GM18502 (cell line): ENCODE results near the gene ADAMTS9.
"Not testable (repeated sequence)": the region's sequence is repeated elsewhere in the genome, so short reads cannot be mapped to it uniquely, and the experiment has no call there.

Experiments
- ATAC-seq: cut with Tn5 transposase; IDR thresholded peaks from one replicate; pipeline ENCODE4 v1.9.1; 2021; ENCODE audit warnings: mild to moderate bottlenecking; ENCODE audit not compliant: unreplicated experiment, poor library complexity

The ADAMTS9 gene

DNA sequence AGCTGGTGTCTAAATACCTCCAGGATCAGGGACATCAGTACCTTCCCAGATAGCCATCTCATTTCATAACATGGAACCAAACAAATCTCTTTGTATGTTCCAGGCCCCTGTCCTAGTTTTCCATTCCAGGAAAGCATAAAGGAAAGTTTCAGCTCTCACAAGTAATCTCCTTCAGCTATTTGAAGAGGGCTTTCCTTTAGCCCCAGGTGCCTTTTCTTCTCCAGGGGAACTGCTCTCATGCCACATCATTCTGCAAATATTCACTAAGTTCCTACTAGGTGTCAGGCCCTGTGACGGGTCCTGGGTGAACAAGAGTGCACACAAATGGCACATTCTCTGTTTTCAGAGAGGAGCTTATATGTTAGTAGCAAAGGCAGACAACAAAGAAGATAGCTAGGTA, 136.1 kb downstream of the ADAMTS9 start:
- ATAC-seq, result no peak

DNA sequence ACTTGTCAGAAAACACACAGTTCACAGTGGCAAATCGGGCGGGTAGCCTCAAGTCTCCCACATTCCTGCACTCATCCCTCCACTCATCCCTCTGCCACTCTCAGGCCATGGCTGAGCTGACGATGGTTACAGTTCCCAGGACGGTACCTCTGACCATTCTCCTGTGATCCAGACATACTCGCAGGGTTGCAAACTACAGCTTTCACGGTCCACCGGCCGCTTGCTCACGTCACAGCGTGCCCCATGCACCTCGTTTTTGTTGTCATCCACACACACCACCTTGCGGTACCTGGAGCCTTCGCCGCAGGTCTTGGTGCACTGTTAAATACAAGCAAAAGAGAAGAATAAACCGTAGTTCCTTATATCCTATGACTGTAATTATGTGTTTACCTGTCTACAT, 137.1 kb downstream of the ADAMTS9 start:
- ATAC-seq, result no peak

DNA sequence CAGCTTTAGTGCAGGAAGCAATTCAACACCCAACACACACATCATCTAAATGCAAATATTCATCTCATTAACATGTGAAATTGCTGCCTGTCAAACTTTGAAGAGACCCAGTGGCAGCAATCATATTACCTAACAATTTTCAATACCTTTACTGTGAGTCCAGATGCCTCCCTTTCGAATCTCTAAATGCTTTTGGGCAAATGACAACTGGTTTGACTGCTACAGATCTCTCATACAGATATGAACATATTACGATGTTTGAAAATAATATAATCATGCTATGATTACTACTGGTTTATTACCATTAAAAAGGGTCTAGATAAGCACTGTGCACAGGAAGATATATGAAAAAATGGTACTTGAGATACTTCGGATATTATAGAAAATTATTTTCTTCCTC, 137.9 kb downstream of the ADAMTS9 start:
- no peak for ATAC-seq

DNA sequence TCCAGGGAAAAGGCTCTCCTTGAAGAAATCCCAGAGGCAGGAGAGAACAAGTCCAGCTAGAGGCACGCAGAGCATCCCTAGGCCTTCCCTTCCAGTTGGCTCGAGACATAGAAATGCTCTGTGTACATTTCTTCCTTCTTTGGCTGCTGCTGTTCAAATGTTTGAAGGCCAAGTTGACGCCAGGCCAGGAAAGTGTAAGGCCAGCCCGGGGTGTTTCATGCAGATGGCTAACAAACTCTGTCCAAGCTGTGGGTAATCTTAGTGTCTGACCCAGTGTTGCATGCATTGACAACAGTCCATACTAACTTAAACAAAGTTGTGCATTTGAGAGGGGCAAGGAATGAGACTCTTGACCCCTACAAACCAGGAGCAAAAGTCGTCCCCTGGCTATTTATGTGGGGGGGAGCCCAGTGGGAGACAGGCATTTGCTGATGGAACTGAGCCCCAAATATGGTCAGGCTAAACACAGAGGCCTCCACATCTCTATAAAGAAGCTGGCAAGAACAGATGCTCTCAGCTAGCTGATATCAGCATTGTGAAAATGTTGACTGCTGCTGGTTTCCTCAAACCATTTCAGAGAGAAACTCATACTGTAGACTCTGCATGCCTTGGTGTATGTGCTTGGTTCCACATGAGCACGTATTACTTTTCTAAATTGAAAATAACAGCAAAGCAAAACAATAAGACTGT, 139.5 kb downstream of the ADAMTS9 start:
- no peak for ATAC-seq

DNA sequence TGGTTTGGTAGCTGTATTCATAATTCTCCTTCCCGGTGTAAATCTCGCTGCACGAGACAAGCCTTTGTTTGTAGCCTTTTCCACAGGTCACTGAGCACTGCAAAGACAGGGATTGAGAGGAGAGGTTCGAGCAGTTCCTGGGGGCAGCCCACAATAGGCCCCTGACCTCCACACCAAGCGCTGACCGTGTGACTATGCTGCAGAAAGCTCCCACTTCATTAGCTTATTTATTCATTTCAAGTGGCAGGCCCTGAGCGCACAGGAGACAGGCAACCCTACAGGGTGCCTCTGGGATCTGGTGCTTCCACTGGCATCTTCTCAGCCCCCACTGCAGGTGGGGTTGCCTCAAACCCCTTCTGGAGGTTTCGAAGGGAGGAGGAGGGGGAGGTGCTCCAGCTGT, 140.9 kb downstream of the ADAMTS9 start:
- ATAC-seq, result no peak

DNA sequence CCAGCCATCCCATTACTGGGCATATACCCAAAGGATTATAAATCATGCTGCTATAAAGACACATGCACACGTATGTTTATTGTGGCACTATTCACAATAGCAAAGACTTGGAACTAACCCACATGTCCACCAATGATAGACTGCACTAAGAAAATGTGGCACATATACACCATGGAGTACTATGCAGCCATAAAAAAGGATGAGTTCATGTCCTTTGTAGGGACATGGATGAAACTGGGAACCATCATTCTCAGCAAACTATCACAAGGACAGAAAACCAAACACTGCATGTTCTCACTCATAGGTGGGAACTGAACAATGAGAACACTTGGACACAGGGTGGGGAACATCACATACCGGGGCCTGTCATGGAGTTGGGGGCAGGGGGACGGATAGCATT, 142.6 kb downstream of the ADAMTS9 start:
- ATAC-seq, result not testable (repeated sequence)

DNA sequence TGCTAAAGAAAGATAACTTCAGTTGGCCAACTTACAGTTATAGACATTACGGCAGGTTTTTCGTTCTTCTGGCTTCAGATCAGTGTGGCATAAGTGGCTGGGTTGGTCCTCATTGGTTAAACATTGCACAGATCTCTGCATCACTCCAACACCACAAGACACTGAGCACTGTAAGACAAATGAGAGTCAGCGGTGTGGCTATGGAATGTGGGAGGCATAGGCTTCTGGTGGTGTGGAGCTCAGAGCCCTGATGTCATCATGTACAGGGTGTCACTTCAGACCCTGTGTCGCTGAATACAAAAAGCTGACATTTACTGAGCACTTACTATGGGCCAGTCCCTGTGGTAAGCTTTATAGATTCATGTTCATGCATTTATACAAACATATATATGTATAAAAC, 146.0 kb downstream of the ADAMTS9 start:
- ATAC-seq, result no peak

DNA sequence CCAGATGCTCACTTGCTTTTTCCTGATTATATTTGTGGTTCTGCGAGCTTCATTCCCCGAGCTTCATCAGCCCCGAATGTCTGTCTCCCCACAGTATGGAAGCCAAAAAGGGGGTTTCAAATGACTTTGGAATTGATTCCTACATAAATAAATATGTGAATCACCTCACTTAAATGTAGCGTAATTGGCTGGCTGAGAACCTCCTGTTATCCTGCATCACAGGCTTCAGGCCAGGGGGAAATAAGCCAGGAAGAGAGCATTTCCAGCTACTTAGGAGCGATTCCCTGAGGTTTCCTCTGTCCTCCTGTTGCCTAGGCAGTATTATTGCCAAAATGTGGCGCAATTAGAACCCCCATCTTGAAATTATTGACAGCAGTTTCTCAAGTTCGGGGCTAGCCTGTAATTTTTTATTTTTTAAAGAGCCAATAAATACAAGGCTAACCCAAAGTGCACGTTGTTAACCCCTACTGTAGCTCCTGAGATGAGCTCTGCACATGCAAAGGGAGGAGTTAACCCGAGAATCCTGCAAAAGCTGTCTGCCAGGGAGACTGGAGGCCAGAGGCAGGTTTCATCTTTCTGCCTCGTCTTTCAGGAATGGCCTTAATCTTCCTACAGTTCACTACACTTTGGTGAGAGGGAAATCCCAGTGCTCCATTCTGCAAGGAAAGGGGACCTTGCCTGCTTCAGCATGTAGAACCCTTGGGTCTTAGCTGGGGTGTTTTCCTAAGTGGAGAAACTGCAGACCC, 148.2 kb downstream of the ADAMTS9 start:
- ATAC-seq, result no peak

DNA sequence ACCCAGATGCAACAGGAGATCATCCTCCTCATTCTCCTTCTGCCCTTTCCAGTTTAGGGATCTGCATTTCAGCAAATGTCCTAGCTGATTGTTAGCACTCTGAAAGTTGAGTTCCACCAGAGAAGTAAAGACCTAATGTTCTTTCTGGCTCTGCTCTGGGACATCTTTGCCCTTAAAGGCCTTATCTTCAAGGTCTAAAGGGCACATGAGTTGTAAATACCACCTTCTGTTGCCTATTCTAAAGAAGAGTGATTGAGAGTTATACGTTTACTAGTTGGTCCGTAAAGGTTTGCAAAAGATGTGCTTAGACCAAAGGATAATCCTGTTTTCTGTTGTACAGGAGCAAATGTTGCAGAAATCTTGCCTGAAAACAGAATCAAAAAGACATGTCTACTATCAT, 151.6 kb downstream of the ADAMTS9 start:
- ATAC-seq, result no peak

DNA sequence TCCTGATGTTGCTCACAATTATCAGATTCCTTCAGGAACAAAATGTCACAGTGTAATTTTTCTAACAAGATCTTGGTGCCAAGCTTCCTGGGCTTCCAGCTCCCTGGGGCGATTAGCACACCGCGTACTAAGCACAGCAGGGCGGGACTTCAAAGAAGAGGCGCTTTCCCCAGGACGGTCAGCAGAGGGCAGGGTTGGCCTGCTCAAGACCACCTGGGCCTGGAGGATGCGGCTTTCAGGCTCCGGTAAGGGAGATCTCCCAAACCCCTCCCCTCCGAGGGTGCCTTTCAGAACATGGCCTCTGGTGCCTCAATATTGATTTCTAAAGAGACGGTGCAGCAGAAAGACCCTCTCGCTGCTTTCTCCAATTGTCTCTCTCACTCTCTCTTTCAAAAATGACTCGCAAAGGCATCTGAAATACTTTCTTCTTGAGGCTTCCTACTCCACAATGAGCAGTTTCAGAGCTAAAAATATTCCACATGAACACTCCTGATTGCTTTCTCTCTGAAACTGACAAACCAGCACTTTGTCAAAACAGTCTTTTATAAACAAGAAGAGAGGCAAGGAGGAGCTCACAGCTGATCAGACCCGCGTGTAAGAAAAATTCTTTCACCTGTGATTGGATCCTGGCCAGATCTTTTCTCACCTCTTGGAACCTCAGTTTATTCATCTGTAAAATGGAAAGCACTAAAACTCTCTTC, 154.0 kb downstream of the ADAMTS9 start:
- peak; percentile 99 for ATAC-seq

DNA sequence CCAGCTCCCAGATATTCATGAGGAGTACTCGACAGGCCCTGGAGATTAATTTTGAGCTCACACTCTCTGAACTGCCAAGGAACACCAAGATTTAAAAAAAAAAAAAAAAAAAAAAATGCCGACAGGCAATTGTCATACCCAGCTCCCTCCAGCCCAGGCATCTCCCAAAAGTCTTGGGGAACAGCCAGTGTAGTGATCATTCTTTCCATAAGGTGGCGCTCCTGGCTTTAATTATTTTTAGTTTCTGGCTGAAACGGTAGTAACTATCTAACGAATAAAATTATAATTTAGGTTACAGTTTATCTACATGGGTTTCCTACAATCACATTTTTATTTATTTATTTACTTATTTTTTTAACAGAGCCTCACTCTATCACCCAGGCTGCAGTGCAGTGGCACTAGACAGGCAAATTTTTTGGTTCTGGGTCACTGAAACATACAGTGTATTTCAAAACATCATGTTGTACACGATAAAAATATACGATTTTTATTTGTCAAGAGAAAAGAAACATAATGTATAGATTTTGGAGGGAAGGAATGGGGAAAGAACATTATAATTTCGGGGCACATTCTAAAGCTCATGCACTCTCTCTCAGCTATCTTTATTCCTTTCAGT, 157.3 kb downstream of the ADAMTS9 start:
- ATAC-seq, result no peak

DNA sequence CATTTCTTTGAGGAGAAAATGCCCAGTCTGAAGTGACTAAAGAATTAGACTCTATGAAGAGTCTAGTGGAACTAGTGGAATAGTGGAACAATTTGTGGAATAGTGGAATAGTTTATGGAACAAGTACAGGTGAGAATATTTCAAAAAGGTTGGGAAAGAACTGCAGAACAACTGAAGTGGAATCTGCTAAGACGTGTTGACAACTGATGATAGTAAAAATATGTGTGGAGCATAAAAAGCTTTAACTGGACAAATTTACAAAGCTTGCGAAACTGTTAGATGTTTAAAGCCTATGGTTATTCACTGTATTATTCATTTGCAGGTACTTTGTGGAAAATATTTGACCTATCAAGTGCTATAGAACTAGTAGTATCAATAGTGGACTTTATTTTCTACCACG, 164.5 kb downstream of the ADAMTS9 start:
- no peak for ATAC-seq

DNA sequence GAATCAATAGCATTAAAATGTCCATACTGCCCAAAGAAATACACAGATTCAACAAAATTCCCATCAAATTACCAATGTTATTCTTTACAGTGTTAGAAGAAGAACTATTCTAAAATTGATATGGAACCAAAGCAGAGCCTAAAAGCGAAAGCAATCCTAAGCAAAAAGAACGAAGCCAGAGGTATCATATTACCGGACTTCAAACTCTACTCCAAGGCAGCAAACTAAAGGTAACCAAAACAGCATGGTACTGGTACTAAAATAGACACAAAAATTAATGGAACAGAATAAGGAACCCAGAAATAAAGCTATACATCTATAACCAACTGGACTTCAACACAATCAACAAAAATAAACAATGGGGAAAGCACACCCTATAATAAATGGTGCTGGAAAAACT, 167.5 kb downstream of the ADAMTS9 start:
- ATAC-seq, result no peak

DNA sequence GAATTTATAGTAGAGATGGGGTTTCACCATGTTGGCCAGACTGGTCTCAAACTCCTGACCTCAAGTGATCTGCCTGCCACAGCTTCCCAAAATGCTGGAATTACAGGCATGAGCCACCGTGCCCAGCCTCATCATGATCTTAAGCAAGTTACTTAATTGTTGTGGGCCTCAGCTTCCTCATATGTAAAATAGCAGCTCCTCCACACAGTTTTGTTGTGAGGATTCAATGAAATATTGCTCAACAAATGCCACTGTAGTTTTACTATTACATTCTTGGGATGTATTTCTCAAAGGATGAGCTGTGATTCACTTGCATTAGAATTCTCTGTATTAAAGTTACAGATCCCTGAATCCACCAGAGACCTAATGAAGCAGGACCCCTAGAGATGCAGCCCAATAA, 168.8 kb downstream of the ADAMTS9 start:
- ATAC-seq, result no peak

DNA sequence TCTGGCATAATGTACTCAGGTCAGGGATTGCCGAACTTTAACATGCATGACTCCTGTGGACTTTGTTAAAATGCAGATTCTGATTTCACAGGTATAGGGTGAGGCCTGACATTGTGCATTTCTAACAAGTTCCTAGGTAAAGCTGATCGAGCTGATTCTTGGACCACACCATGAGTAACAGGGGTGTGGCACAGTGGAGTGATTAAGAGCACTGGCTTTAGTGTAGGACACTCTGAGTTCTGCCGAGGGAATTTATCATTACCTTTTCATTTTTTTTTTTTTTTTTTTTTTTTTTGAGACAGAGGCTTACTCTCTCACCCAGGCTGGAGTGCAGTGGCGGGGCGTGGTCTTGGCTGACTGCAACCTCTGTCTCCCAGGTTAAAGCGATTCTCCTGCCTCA, 169.3 kb downstream of the ADAMTS9 start:
- no peak for ATAC-seq

DNA sequence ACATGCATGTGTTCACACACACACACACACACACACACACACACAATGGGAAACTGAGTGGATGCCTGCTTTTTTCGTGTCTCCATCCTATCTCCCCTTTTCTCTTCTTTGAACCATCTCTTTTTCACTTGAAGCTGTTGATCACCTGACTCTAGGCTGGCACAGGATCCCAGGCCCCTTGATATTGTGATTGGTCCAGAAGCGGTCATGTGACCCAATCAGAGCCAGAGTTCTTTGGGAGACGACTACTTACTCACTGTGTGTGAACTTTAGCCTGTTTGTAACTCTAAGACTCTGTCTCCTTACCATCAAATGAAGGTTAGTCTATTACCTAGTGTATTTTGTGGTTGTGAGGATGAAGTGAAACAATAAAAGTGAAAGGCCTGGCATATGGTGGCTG, 172.9 kb downstream of the ADAMTS9 start:
- ATAC-seq, result no peak

DNA sequence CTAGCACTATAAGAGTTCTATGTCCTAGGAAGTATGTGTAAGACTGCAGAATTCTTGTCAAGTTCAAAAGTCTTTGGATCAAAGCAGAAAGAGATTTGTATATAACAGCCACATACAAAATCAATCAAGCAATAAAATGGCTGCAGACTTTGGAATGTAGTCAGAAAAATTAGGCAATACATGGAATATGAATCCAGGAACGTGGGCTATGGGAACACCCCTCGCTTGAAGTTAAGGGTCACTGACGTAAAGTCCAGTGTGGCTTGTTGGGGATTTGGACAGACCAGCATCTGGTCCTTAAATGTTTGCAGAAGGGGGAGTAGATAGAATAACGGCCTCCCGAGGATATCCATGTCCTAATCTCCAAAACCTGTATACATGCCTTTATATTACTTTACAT, 178.6 kb downstream of the ADAMTS9 start:
- no peak for ATAC-seq

DNA sequence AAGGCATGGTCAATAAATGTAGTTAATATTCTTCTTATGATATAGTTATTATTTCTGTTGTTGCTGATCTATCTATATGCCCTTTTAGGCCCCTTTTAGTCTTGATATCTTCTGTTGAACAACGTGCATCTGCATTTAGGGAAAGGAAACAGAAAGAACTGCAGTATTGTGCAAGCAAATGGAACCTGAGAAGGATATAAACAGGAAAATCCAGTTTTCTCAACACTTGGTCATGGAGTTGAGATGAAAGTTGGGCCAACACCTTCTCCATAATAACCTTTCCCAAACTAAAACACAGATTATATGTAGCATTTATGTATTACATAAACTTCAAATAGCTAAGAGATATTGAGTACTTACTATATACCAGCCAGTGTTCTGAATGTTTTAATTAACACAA, 179.7 kb downstream of the ADAMTS9 start:
- no peak for ATAC-seq

DNA sequence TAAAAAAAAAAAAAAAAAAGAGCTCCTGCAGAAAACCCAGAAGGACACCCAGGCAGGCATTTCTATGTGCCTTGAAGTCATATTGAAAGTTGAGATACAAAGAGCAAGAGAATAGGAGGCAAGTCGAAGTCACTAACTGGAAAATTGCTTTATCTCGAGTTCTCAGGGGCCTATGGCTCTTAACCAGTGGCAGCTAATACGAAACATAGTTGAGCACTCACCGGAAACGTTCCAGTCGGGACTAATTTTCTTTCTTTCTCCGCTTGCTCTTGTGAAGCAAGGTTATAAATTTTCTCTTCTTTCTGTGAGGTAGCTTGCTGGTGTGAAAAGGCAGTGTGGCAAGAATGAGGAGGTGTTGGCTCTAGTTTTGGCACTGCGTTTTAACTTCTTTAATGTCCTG, 181.5 kb downstream of the ADAMTS9 start:
- ATAC-seq, result no peak

DNA sequence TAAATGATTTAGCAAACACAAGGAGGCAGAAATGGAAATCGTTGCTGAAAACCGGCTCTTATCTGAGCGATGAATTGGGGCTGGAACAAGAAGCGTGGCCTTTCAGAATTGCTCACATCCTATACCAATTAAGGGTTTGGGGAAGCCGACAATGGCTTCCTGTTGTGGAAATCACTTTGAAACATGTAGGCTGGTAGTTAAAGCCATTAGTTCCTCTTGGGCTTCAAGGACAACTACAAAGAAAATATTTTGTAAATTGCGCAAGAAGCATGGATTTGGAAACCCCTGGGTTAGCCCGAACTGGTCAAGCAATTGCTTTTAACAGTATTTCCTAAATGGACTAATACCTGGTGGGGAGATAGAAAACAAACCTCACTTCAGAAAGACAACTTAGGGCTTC, 182.4 kb downstream of the ADAMTS9 start:
- ATAC-seq, result no peak

DNA sequence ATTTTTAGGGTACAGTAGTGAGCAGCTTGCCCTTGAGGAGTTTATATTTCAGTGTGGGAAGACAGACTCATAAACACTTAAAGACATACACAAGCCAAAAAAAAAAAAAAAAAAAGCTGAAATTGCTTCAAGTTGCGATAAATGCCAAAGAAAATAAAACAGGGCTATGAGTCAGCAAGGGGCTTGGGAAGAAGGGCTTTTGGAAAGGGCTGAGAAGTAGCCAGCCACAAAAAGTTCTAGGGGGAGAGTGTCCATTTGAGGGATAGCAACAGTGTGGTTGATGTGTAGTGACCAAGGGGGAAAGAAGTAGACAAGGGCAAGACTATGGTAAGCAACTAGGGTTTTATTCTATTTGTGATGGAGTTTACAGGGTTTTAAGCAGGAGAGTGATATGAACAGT, 185.5 kb downstream of the ADAMTS9 start:
- ATAC-seq, result no peak
